Vagina (tissue), 2 donors: ENCODE data around the gene MINDY1. TPM values are rescaled to one million over a fixed set of nuclear protein-coding genes. Genes with fewer than 3 reads are reported as not detected.

Experiments
- DNase-seq, 2 donors: peaks; one replicate each; pipeline ENCODE4 v3.0.0-alpha.2; 2017; ENCODE audit errors: extremely low spot score in 2 of 2
- H3K27ac ChIP-seq: fragments of 200-600 bp; sonication (generic); one replicate; pipeline ENCODE4 v1.5.1; 2019
- H3K27me3 ChIP-seq: fragments of 200-600 bp; sonication (generic); one replicate; pipeline ENCODE4 v1.5.1; 2019
- H3K36me3 ChIP-seq, 2 donors: fragments of 200-600 bp; sonication (generic); one replicate each; pipeline ENCODE4 v1.5.1; 2017 to 2019
- H3K4me1 ChIP-seq: fragments of 200-600 bp; sonication (generic); one replicate; pipeline ENCODE4 v1.5.1; 2019
- H3K4me3 ChIP-seq, 2 donors: fragments of 200-600 bp; sonication (generic); 1 replicate in 1 of 2; 2 replicates in 1 of 2; pipeline ENCODE4 v1.5.1; 2016 to 2019
- H3K9me3 ChIP-seq: fragments of 200-600 bp; sonication (generic); one replicate; pipeline ENCODE4 v1.5.1; 2019
- CTCF ChIP-seq, 3 experiments: fragments of 450-650 bp in 2 of 3; fragments of 200-600 bp in 1 of 3; sonication (generic) in 1 of 3; IDR thresholded peaks; one replicate each; pipeline ENCODE4 v1.5.1; 2017 to 2019; ENCODE audit warnings: antibody characterized with exemption in 3 of 3, mild to moderate bottlenecking in 2 of 3, moderate library complexity in 2 of 3
- POLR2A ChIP-seq, 2 donors: fragments of 450-650 bp; IDR thresholded peaks; one replicate each; pipeline ENCODE4 v1.6.1; 2017; ENCODE audit warnings: antibody characterized with exemption in 2 of 2, mild to moderate bottlenecking in 2 of 2, moderate library complexity in 2 of 2
- POLR2AphosphoS5 ChIP-seq, 2 donors: sonication (generic); formaldehyde crosslinking; IDR thresholded peaks; one replicate each; pipeline ENCODE4 v1.9.0; 2017; ENCODE audit warnings: antibody characterized with exemption in 2 of 2, mild to moderate bottlenecking in 2 of 2, low read depth in 1 of 2; ENCODE audit not compliant: insufficient read depth in 1 of 2
- intact Hi-C: fragments of 100-400 bp; cut with DNase I; formaldehyde crosslinking; loops from one replicate; pipeline ENCODE4 v1.15.1; 2023
- total RNA-seq: library from RNA; depleted of rRNA; stranded (reverse); fragments of >200 nt; gene quantifications from one replicate; pipeline ENCODE4 v1.2.3, GENCODE V29; 2016

Gene MINDY1
- total RNA-seq, 1 donor from 2014 or later, result 27.0 TPM

GRCh38 chr1:150968491-150968890 is 38.2 kb downstream of the MINDY1 start:
- Histone ChIP-seq H3K4me1 (peaks cover 42% of the 10 kb centered on the region), H3K27me3 (no peaks in the 10 kb centered on the region), H3K9me3 (no peaks in the 10 kb centered on the region), H3K27ac (no peak overlapping the region), H3K4me3 (no peak overlapping the region), H3K36me3 (peaks cover 0 to 49% of the 10 kb centered on the region in 2 donors)
- intact Hi-C loops, result no loop called here
- TF ChIP-seq POLR2AphosphoS5 (IDR thresholded peaks at IDR 0.05; ENCODE audit: insufficient read depth in 1 of 2, low read depth in 1 of 2), result no peak
- no peak for TF ChIP-seq POLR2A (IDR thresholded peaks at IDR 0.05)
- no peak for TF ChIP-seq CTCF (IDR thresholded peaks at IDR 0.05)
- no peak for DNase-seq

- Histone ChIP-seq H3K27me3 (no peaks in the 10 kb centered on the region), H3K4me3 (no peak overlapping the region), H3K4me1 (peaks cover 36% of the 10 kb centered on the region), H3K27ac (no peak overlapping the region), H3K36me3 (peaks cover 0 to 53% of the 10 kb centered on the region in 2 donors), H3K9me3 (no peaks in the 10 kb centered on the region)
- DNase-seq, result no peak
- TF ChIP-seq CTCF (IDR thresholded peaks at IDR 0.05), result no peak
- TF ChIP-seq POLR2A (IDR thresholded peaks at IDR 0.05), result no peak
- TF ChIP-seq POLR2AphosphoS5 (IDR thresholded peaks at IDR 0.05; ENCODE audit: insufficient read depth in 1 of 2, low read depth in 1 of 2), result no peak
- intact Hi-C loops, result no loop called here
Measured at GRCh38 chr1:150967936-150968335, 38.8 kb downstream of the MINDY1 start.

- no peak overlapping the region for H3K4me3 ChIP-seq
- no peaks in the 10 kb centered on the region for H3K27me3 ChIP-seq
- no peak for TF ChIP-seq POLR2A (IDR thresholded peaks at IDR 0.05)
- no peak for TF ChIP-seq POLR2AphosphoS5 (IDR thresholded peaks at IDR 0.05; ENCODE audit: insufficient read depth in 1 of 2, low read depth in 1 of 2)
- TF ChIP-seq CTCF (IDR thresholded peaks at IDR 0.05), result no peak
- H3K4me1 ChIP-seq, result peaks cover 17% of the 10 kb centered on the region
- no peaks in the 10 kb centered on the region for H3K9me3 ChIP-seq
- no peak overlapping the region for H3K27ac ChIP-seq
- no peak for DNase-seq
- peaks cover 0 to 73% of the 10 kb centered on the region in 2 donors for H3K36me3 ChIP-seq
- intact Hi-C loops, result no loop called here
Measured at GRCh38 chr1:150966011-150966410, 40.7 kb downstream of the MINDY1 start.

- H3K9me3 ChIP-seq, result no peaks in the 10 kb centered on the region
- DNase-seq, result no peak
- TF ChIP-seq POLR2AphosphoS5 (IDR thresholded peaks at IDR 0.05; ENCODE audit: insufficient read depth in 1 of 2, low read depth in 1 of 2), result no peak
- TF ChIP-seq POLR2A (IDR thresholded peaks at IDR 0.05), result no peak
- TF ChIP-seq CTCF (IDR thresholded peaks at IDR 0.05), result no peak
- H3K27ac ChIP-seq, result no peak overlapping the region
- H3K4me1 ChIP-seq, result peaks cover 13% of the 10 kb centered on the region
- intact Hi-C loops, result no loop called here
- H3K36me3 ChIP-seq, result peaks cover 0 to 77% of the 10 kb centered on the region in 2 donors
- no peaks in the 10 kb centered on the region for H3K27me3 ChIP-seq
- no peak overlapping the region for H3K4me3 ChIP-seq
Measured at GRCh38 chr1:150965605-150966004, 41.1 kb downstream of the MINDY1 start.

GRCh38 chr1:150964164-150964489 is 42.6 kb downstream of the MINDY1 start:
- DNase-seq, result no peak
- H3K4me3 ChIP-seq, result no peak overlapping the region
- H3K36me3 ChIP-seq, result peaks cover 0 to 92% of the 10 kb centered on the region in 2 donors
- H3K9me3 ChIP-seq, result no peaks in the 10 kb centered on the region
- no peaks in the 10 kb centered on the region for H3K27me3 ChIP-seq
- intact Hi-C loops, result no loop called here
- H3K27ac ChIP-seq, result no peak overlapping the region
- TF ChIP-seq POLR2AphosphoS5 (IDR thresholded peaks at IDR 0.05; ENCODE audit: insufficient read depth in 1 of 2, low read depth in 1 of 2) (no peak), CTCF (IDR thresholded peaks at IDR 0.05) (no peak), POLR2A (IDR thresholded peaks at IDR 0.05) (no peak)
- no peaks in the 10 kb centered on the region for H3K4me1 ChIP-seq
